MM.1S (cell line): ENCODE data around the gene PAK4.

ENCODE experiments used
- DNase-seq: peaks from one replicate; pipeline ENCODE4 v3.0.0-alpha.2; 2015
- H2AFZ ChIP-seq: fragments of 300-600 bp; sonication (generic); 2 replicates; pipeline ENCODE4 v1.6.0; 2016; ENCODE audit warnings: antibody characterized with exemption, low read length
- H3F3A ChIP-seq: fragments of 300-600 bp; sonication (generic); 2 replicates; pipeline ENCODE4 v1.6.1; 2016; ENCODE audit warnings: mild to moderate bottlenecking, antibody characterized with exemption, low read length, moderate library complexity, mixed read lengths; ENCODE audit not compliant: insufficient read depth
- H3K27ac ChIP-seq: fragments of 300-600 bp; sonication (generic); 2 replicates; pipeline ENCODE4 v1.5.1; 2016; ENCODE audit warnings: mild to moderate bottlenecking, low read length
- H3K27me3 ChIP-seq: fragments of 300-600 bp; sonication (generic); replicated peaks from 2 replicates; pipeline ENCODE4 v1.6.0; 2016; ENCODE audit warnings: low read length; ENCODE audit not compliant: insufficient read depth
- H3K36me3 ChIP-seq: fragments of 300-600 bp; sonication (generic); replicated peaks from 2 replicates; pipeline ENCODE4 v1.6.1; 2016; ENCODE audit warnings: mild to moderate bottlenecking, low read length, mixed read lengths; ENCODE audit not compliant: insufficient read depth
- H3K4me1 ChIP-seq: fragments of 300-600 bp; sonication (generic); 2 replicates; pipeline ENCODE4 v1.6.1; 2016; ENCODE audit warnings: low read length, mixed read lengths
- H3K4me2 ChIP-seq: fragments of 300-600 bp; sonication (generic); 2 replicates; pipeline ENCODE4 v1.6.0; 2016; ENCODE audit warnings: low read depth, low read length
- H3K4me3 ChIP-seq: fragments of 300-600 bp; sonication (generic); 2 replicates; pipeline ENCODE4 v1.5.1; 2016; ENCODE audit warnings: low read length, mixed read lengths
- H3K79me2 ChIP-seq: fragments of 300-600 bp; sonication (generic); 2 replicates; pipeline ENCODE4 v1.6.1; 2016; ENCODE audit warnings: mixed run types, low read length, mixed read lengths
- H3K9ac ChIP-seq: fragments of 300-600 bp; sonication (generic); 2 replicates; pipeline ENCODE4 v1.6.1; 2016; ENCODE audit warnings: low read length, mixed read lengths
- H3K9me2 ChIP-seq: fragments of 300-600 bp; sonication (generic); replicated peaks from 2 replicates; pipeline ENCODE4 v1.6.1; 2016; ENCODE audit warnings: mild to moderate bottlenecking, low read length, mixed read lengths; ENCODE audit not compliant: insufficient read depth
- H3K9me3 ChIP-seq: fragments of 300-600 bp; sonication (generic); replicated peaks from 2 replicates; pipeline ENCODE4 v1.6.1; 2016; ENCODE audit warnings: mild to moderate bottlenecking, low read length, mixed read lengths; ENCODE audit not compliant: insufficient read depth
- H4K20me1 ChIP-seq: fragments of 300-600 bp; sonication (generic); 2 replicates; pipeline ENCODE4 v1.6.1; 2016; ENCODE audit warnings: mild to moderate bottlenecking, low read length, moderate library complexity, mixed read lengths; ENCODE audit not compliant: insufficient read depth
- CTCF ChIP-seq: fragments of 300-600 bp; sonication (generic); IDR thresholded peaks from 2 replicates; pipeline ENCODE4 v1.5.1; 2016; ENCODE audit warnings: antibody characterized with exemption, low read length, mixed read lengths
- EZH2 ChIP-seq: fragments of 300-600 bp; sonication (generic); optimal IDR thresholded peaks from 2 replicates; pipeline ENCODE3; 2017; ENCODE audit warnings: low read depth, mild to moderate bottlenecking, antibody characterized with exemption, low read length, mixed read lengths
- EZH2phosphoT487 ChIP-seq: fragments of 300-600 bp; sonication (generic); IDR thresholded peaks from 2 replicates; pipeline ENCODE4 v1.6.1; 2018; ENCODE audit warnings: antibody characterized with exemption, low read length

Gene PAK4

GRCh38 chr19:39200066-39200802, 74.6 kb downstream of the PAK4 start:
- no peak overlapping the region for H3K4me2 ChIP-seq
- H3K9ac ChIP-seq: no peak overlapping the region
- H3K4me1 ChIP-seq: no peaks in the 10 kb centered on the region
- no peak overlapping the region for H2AFZ ChIP-seq
- no peaks in the 10 kb centered on the region for H3K9me3 ChIP-seq
- no peaks in the 10 kb centered on the region for H3K9me2 ChIP-seq
- TF ChIP-seq EZH2 (no peak), CTCF (no peak), EZH2phosphoT487 (no peak)
- H3F3A ChIP-seq: no peaks in the 10 kb centered on the region
- no peak overlapping the region for H3K4me3 ChIP-seq
- H3K36me3 ChIP-seq: no peaks in the 10 kb centered on the region
- H3K27ac ChIP-seq: no peak overlapping the region
- no peak for DNase-seq
- H3K27me3 ChIP-seq: peaks cover 91% of the 10 kb centered on the region
- no peaks in the 10 kb centered on the region for H3K79me2 ChIP-seq
- no peaks in the 10 kb centered on the region for H4K20me1 ChIP-seq

- Histone ChIP-seq H3K9ac (no peak overlapping the region), H3K27me3 (peaks cover 91% of the 10 kb centered on the region), H3K27ac (no peak overlapping the region), H4K20me1 (no peaks in the 10 kb centered on the region), H3K36me3 (no peaks in the 10 kb centered on the region), H3F3A (no peaks in the 10 kb centered on the region), H3K4me3 (no peak overlapping the region), H3K9me2 (no peaks in the 10 kb centered on the region), H3K4me1 (no peaks in the 10 kb centered on the region), H2AFZ (no peak overlapping the region), H3K79me2 (no peaks in the 10 kb centered on the region), H3K4me2 (no peak overlapping the region), H3K9me3 (no peaks in the 10 kb centered on the region)
- TF ChIP-seq CTCF: no peak
- no peak for TF ChIP-seq EZH2
- no peak for TF ChIP-seq EZH2phosphoT487
- no peak for DNase-seq
Measured at GRCh38 chr19:39200803-39201115, 75.2 kb downstream of the PAK4 start.

- Histone ChIP-seq H3K79me2 (no peaks in the 10 kb centered on the region), H3K9me3 (no peaks in the 10 kb centered on the region), H3K36me3 (no peaks in the 10 kb centered on the region), H3K4me3 (no peak overlapping the region), H3F3A (no peaks in the 10 kb centered on the region), H3K27ac (no peak overlapping the region), H3K9ac (no peak overlapping the region), H3K4me1 (no peaks in the 10 kb centered on the region), H3K27me3 (peaks cover 88% of the 10 kb centered on the region), H3K4me2 (no peak overlapping the region), H4K20me1 (no peaks in the 10 kb centered on the region), H2AFZ (no peak overlapping the region), H3K9me2 (no peaks in the 10 kb centered on the region)
- TF ChIP-seq CTCF: no peak
- no peak for TF ChIP-seq EZH2phosphoT487
- no peak for TF ChIP-seq EZH2
- DNase-seq: no peak
Measured at GRCh38 chr19:39202998-39203355, 77.4 kb downstream of the PAK4 start.
